T47D (cell line): ENCODE data around the gene COX14.

Experiments used
- DNase-seq, 2 experiments: peaks; one replicate each; pipeline versions ENCODE4 v3.0.0 to v3.0.0-alpha.2; 2011 to 2012; ENCODE audit warnings: low read depth in 1 of 2, low spot score in 1 of 2
- JUND ChIP-seq: IDR thresholded peaks from 2 replicates; pipeline ENCODE4 v1.6.1; 2012; ENCODE audit warnings: low read depth
- in situ Hi-C: cut with HindIII; loops from 2 replicates; pipeline ENCODE4 v1.10.0; 2016; ENCODE audit warnings: low sequenced_read_pairs, low pct_unique_long_range_greater_than_20kb

COX14 gene

DNA sequence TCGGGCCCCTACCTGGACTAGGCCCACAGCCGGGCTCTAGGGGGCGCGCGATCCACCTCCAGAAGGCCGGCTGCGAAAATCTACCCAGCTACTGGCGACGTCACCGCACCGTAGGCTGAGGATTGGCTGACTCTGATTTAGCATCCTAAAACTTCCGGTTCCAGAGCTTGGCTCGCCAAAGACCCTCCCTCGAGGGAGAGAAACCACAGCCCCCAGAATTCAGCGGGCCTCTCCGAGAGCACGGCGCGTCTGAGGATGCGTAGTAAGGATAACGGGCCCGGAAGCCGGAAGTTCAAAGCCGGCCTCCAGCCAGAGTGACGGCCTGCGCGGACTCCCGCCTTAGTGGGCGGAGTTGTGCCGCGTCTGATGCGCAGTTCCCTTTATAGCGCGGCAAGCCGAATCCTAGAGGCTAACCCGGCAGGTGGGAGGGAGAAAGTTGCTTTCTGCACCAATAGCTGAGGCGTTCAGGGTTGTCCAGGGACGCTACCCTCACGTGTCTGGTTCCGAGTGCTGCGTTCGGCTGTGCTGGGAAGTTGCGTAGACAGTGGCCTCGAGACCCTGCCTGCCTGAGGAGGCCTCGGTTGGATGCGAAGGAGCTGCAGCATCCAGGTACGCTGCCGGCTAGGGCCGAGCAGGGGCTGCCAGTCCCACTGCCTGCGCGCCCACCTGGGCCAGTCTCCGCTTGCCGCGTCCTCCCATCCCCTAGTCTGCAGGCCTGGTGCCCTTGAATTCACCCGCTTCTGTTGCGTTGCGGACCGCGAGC lies at the start of gene COX14:
COX14 (plus strand) TSS at position 544 of the 763 bp plus-strand sequence. CDS start 7,808 bp downstream, outside the sequence.
- DNase-seq, result peak; percentile 97 to 100
- no peak for TF ChIP-seq JUND
- in situ Hi-C loops, result no loop called here

DNA sequence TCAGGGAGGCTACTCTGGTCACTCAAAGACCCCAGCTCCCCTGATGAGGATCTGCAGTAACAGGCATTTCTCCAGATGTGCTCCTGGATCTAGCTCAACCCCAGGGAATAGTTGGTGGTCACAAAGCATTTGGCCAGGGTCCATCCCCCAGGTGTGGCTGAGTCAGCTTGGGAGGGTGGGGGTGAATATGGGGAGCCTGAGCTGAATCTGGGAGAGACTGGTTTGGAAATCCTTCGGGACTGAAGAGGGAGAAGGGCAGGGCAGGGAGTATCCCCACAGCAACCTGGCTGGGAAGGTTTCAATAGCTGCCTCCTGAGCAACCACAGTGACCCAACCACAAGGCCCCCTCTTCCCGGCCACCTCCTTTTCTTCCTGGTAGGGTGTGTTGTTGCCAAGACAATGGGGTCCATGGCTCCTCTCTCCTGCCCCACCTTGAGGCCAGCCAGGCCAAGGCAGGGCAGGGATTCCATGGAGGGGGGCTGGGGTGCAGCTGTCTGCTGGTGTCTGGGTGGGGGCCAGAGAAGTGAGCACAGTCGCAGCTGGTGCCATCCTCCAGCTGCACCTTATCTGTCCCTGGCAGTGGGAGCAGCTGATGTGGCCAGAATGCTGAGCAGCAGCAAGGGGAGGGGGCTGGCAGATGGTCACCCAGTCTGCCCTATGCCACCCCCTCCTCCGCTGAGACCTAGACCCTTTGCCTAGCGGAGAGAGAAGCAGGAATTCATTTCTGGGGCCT lies 49.1 kb upstream of the COX14 start:
- no peak for TF ChIP-seq JUND
- in situ Hi-C loops, result no loop called here
- no peak for DNase-seq

DNA sequence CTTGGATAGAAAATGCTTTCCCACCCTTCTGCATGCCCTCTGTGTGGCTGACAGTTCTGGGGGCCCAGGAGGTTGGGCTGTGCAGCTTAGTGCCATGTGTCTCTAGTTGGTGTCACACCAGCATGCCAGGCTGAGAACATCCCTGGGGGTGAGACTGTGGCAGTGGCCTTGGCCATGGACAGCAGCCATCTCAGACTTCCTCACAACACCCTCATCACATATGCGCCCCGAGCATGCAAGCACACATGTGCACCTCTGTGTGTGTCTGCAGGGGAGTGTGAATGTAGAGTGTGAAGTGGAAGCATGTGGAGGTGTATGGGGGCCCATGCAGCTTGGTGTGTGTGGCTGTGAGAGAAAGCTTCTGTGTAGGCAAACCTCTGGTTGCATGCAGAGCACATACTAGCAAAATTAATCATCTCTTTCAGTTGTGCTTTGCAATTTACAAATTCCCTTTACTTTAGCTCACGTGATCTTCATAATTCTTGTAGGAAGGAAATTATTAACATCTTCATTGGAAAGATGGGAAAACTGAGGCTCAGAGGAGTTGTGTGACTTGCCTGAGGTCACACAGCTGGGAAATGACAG lies 46.2 kb upstream of the COX14 start:
- TF ChIP-seq JUND, result no peak
- DNase-seq, result no peak
- in situ Hi-C loops, result no loop called here

DNA sequence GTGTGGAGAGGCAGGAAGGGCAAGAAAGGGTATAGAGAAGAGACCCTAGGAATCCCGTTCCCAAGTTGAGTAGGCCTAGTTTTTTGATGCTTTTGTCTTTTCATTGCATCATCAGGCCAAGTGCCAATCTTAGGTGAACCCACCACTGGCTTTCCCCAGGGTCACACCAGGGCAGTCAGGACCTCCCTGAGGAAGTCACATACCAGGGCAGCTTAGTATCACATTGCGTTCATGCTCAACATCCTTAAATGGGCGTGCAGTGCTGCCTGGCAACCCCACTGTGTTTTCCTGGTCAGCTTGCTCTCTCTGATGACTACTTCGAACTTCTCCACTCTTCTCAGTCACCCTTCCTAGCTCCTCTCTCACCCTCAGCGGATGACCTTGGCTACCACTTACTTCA lies 45.6 kb upstream of the COX14 start:
- in situ Hi-C loops, result no loop called here
- no peak for TF ChIP-seq JUND
- DNase-seq, result no peak

DNA sequence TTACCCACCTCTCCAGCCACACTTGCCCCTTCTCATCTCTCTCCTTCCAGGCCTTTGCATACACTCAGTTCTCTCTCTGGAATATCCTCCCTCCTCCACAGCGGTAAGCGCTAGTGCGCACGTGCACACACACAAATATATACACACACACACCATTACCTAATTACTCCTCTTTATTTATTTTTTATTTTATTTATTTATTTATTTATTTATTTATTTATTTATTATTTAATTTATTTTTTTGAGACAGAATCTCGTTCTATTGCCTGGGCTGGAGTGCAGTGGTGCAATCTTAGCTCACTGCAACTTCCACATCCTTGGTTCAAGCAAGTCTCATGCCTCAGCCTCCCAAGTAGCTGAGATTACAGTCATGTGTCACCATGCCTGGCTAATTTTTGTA lies 43.0 kb upstream of the COX14 start:
- in situ Hi-C loops, result no loop called here
- no peak for TF ChIP-seq JUND
- no peak for DNase-seq

DNA sequence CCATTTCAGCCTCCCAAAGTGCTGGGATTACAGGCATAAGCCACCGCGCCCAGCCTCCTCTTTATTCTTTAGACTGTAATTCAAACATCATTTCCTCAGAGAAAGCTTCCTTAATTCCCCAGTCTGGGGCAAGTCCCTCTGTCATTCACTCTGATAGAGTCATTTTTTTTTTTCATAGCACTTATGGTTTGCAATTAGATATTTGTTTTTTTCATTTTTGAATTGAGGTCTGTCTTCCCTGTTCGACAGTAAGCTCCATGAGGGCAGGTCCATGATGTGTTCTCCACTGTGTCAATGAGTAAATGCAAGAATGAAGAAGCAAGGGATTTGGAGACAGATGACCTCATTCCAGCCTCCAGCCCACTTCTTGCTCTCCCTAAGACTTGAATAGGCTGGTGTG lies 42.5 kb upstream of the COX14 start:
- DNase-seq, result no peak
- in situ Hi-C loops, result no loop called here
- TF ChIP-seq JUND, result no peak

DNA sequence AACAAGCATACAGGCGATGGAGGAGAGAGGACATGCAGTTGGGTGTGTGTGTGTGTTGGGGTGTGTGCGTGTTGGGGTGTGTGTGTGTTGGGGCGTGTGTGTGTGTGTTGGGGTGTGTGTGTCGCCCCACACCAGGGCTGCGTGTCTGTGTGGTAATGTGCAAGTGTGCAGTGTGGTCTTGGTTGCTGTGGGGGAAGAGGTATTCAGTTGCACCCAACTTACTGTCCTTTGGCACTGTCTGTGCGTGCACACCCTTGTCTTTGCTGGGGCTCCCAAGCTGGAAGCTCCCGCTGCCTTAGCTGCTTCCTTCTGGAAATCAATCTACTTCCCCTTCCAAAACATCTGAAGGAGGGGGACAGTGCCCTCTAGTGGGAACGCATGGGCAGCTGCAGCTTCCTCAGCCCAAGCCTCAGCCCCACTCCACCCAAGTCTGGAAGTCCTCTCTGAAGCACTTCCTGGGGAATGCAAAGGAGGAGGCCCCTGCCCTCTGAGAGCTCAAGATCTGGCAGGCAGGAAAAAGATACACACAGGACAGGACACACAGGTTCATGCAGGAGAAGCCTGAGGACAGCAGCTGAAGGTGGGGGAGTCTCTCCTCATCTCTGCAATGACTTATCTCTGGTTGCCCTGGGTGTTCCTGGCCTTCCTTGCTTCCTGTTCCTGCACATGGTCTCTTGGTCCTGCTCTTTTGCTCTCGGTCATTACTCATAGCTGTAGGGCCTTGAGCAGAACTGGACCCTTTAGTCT lies 41.5 kb upstream of the COX14 start:
- DNase-seq, result peak; percentile 60 to 91
- in situ Hi-C loops, result no loop called here
- TF ChIP-seq JUND, result no peak

DNA sequence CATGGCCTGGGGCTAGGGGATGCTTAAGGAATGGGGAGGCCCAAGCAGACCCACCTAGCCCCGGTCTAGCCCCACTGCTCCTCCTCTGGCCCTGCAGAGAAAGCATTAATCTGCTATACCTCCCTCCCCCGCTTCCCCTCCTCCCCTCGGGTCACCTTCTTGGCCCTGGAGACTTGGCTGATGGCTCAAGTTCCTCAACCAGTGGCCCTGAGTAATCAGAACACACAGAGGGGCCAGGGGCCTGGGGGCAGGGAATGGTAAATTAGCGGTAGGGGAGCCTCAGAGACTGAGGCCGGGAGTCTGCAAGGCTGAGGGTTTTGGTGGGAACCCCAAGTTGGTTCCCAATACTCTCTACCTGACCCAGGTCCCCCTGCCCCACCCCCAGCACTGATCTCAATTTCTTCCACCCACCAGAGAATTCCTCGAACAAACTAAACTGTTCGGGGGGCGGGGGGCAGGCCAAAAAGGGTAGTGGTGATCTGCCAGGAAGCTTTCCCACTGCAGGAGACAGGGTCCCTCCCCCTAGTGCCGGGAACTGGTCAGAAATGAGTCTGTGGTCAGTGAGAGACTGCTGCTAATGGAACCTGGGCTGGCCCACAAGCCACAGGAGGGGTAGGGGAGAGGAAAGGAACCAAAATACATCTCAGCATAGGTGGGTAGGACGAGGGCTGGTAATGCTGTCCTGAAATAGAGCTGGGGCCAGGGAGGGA lies 39.7 kb upstream of the COX14 start:
- in situ Hi-C loops, result no loop called here
- DNase-seq, result no peak
- TF ChIP-seq JUND, result no peak

DNA sequence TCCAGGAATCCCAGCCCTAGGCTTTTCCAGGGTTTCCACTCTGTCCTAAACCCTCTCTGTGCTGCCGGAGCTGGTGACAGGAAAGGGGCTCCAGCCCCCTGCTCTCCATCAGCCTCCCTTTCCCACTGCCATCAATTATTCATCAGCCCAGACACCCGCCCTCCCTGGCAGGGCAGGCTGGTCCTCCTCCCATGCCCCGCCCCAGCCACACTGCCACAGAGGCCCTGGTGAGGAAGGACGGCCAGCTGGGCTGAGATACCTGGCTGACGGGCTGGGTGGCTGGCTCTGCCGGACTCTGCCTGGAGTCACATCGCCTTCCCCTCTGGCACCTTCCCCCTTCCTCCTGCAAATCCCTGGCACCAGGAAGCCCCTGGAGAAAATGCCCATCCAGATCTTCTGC lies 38.8 kb upstream of the COX14 start:
- TF ChIP-seq JUND, result no peak
- no peak for DNase-seq
- in situ Hi-C loops, result no loop called here

DNA sequence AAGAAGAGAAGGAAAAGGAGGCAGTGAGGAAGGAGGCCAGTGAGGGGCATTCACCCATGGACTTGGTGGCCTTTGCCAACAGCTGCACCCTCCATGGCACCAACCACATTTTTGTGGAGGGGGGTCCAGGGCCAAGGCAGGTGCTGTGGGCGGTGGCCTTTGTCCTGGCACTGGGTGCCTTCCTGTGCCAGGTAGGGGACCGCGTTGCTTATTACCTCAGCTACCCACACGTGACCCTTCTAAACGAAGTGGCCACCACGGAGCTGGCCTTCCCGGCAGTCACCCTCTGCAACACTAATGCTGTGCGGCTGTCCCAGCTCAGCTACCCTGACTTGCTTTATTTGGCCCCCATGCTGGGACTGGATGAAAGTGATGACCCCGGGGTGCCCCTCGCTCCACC lies 38.3 kb upstream of the COX14 start:
- no peak for DNase-seq
- in situ Hi-C loops, result no loop called here
- TF ChIP-seq JUND, result no peak

DNA sequence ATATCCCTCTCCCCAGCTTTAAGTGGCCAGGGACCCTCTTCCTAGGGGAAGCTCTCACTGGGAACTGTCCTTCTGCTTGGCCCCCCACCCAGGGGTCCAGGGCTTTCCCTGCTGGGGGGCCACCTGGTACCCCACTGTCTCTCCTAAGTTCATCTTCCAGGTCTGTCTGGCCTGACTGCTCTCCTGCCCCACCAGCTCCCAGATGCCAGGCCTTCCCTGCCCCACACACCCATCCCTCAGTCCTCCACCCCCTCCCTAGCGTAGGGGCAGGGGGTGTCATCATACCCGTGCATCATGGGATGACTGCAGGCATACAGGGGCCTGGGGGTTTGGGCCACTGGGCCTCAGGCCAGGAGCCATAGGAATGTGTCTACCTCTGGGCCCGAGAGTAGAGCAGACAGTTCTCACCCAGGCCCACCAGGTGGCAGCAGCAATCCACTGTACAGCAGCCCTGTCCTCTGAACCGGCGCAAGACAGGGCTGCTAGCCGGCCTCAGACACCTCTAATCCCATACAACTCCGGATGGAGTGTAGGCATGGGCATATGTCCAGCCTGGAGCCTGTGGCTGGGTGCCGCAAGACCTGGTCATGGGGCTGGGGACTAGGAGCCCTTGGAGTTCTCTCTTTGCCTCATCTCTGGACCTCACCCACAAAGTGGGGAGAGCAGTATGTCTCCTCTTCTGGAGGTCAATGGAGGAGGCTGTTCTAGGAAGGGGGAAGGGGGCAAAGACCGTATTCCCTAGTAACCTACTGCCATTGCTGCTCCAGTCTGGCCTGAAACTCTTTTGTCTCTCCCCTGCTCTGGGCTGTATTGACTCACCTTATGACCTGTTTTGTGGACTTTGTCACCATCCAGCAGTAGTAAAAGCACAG lies 36.9 kb upstream of the COX14 start:
- in situ Hi-C loops, result no loop called here
- DNase-seq, result peak; percentile 76 to 90
- TF ChIP-seq JUND, result no peak
